HG02678 (cell line): Measurements from ENCODE around the gene UBE2E3.
"Not testable (repeated sequence)": the region's sequence is repeated elsewhere in the genome, so short reads cannot be mapped to it uniquely, and the experiment has no call there.

Experiments
- ATAC-seq: cut with Tn5 transposase; IDR thresholded peaks from one replicate; pipeline ENCODE4 v1.9.1; 2021; ENCODE audit warnings: mild to moderate bottlenecking, moderate library complexity; ENCODE audit not compliant: unreplicated experiment

UBE2E3 gene

GRCh38 chr2:181072486-181073235 lies 92.3 kb downstream of the UBE2E3 start:
- ATAC-seq = no peak

DNA sequence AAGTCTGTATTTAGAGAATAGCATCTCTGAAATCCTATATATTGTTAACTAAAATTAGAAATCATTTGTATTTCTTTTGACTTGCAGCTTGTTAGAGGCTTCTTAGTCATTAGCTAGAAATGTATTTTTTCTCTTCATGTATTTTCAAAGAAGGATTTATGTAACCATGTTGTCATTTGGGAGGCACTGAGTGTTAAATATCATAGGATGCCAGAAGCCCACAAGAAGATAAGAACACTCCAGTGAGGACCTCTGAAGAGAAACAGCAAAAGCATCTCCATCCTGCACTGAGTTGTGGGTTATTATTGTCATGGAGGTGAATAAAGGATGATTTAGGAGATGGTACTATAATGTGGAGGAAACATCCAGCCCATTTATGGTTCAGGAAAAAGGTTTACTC lies 93.5 kb downstream of the UBE2E3 start:
- ATAC-seq = no peak

- ATAC-seq = no peak
Observed at GRCh38 chr2:181074457-181074856, 94.1 kb downstream of the UBE2E3 start.

GRCh38 chr2:181076658-181077057 lies 96.3 kb downstream of the UBE2E3 start:
- ATAC-seq = no peak

- ATAC-seq = peak; percentile 91
Observed at GRCh38 chr2:181077128-181077709, 96.8 kb downstream of the UBE2E3 start.

DNA sequence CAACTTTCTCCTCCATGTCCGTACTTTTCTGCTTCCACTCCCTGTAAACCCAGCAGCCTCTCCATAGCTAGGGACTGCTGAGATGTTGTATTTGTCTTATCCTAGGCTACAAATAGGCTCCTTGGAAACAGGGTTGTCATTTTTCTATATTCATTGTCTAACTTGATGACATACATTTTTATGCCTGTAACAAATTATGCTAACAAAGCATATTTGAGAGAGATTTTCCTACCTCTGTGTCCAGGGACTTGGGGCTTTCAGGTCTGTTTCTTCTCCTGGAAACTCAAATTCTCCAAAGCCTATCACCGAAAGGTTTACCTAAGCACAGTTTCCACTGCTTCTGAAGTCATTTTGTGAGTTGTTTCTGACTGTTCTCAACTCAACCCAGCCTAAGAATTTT lies 102.7 kb downstream of the UBE2E3 start:
- no peak for ATAC-seq

GRCh38 chr2:181085734-181086133 lies 105.3 kb downstream of the UBE2E3 start:
- ATAC-seq = no peak

DNA sequence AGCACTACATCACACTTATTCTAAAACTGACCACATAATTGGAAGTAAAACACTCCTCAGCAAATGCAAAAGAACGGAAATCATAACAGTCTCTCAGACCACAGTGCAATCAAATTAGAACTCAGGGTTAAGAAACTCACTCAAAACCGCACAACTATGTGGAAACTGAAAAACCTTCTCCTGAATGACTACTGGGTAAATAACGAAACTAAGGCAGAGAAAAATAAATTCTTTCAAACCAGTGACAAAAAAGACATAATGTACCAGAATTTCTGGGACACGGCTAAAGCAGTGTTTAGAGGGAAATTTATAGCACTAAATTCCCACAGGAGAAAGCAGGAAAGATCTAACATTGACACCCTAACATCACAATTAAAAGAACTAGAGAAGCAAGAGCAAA lies 111.5 kb downstream of the UBE2E3 start:
- not testable (repeated sequence) for ATAC-seq

GRCh38 chr2:181095486-181095885 lies 115.1 kb downstream of the UBE2E3 start:
- no peak for ATAC-seq

DNA sequence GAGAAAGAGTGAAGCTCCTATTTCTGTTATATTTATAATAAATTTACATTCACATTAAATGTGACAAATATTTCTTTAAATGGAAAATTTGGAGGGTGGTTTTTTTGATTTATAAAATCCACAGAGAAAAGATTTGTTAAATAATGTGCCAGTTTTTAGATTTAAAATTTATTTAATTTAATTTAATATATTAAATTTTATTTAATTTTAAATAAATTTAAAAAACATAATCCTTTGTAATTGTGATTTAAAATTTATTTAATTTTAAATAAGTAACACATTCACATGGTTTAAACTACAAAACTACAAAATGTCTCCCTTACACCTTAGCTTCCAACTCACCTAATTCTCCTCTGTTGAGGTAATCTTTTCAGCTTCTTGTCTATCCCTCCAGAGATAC lies 123.3 kb downstream of the UBE2E3 start:
- no peak for ATAC-seq

GRCh38 chr2:181104512-181105115 lies 124.2 kb downstream of the UBE2E3 start:
- no peak for ATAC-seq

- ATAC-seq = no peak
Observed at GRCh38 chr2:181105562-181105961, 125.2 kb downstream of the UBE2E3 start.

DNA sequence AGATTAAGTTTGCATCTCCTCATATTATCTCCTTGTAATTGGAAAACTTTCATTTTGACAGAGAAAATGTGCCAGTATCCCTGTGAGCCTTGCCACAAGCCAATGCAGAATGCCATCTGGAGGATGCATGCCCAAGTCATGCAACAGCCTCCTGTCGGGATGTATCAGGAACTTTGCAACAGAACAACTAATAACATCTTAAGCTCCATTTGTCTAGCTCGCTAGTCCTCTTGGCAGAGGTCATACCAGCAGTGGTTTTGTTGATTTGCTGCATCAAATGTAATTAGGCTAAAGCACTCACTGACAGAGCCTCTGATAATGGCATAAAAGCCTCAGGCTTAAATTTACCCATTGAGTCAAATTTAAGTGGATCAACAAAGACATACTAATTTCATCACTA lies 125.8 kb downstream of the UBE2E3 start:
- no peak for ATAC-seq

- peak; percentile 98 for ATAC-seq
Observed at GRCh38 chr2:181106789-181107627, 126.6 kb downstream of the UBE2E3 start.

DNA sequence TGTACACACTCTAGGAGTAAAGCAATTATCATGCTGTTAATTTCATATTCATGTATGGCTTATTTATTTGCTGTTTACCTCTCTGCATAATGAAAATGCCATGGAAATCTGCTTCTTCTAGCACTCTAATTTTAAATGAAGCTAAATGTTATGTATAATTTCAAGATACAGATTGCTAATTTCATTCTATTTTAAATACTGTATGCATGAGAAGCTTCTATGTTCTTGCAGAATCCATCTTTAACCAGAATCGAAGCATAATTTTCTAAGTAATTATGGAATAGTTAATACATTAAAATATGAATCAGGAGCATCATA lies 127.2 kb downstream of the UBE2E3 start:
- ATAC-seq = no peak

GRCh38 chr2:181111059-181111458 lies 130.7 kb downstream of the UBE2E3 start:
- ATAC-seq = no peak

- ATAC-seq = no peak
Observed at GRCh38 chr2:181112916-181113315, 132.5 kb downstream of the UBE2E3 start.
